Measurements from ENCODE around the gene CDV3. TPM values are rescaled to one million over a fixed set of nuclear protein-coding genes. Genes with fewer than 3 reads are reported as not detected.
"Not testable (repeated sequence)": the region's sequence is repeated elsewhere in the genome, so short reads cannot be mapped to it uniquely, and the experiment has no call there.

The CDV3 gene
- total and polyA plus RNA-seq, 3 experiments from 2014 or later = 71.5 to 322 (median 298) TPM

GRCh38 chr3:133535971-133536881, 37.3 kb upstream of the CDV3 start:
- H3K4me3 ChIP-seq (ENCODE audit: low read length) = no peak overlapping the region
- H3K9me3 ChIP-seq (ENCODE audit: low read length) = no peaks in the 10 kb centered on the region
- POLR2A ChIA-PET = no interaction called here
- CTCF ChIA-PET = no interaction called here
- Mint-ChIP-seq H3K36me3 (peaks cover 0 to 5% (median 0%) of the 10 kb centered on the region in 3 donors), H3K4me1 (no peaks in the 10 kb centered on the region), H3K9me3 (peaks cover 0 to 8% (median 5%) of the 10 kb centered on the region in 5 donors), H3K27ac (no peak overlapping the region), H3K27me3 (peaks cover 9 to 13% of the 10 kb centered on the region in 2 donors), H3K4me3 (no peak overlapping the region)
- H3K27ac ChIP-seq (ENCODE audit: low read depth, low read length) = no peak overlapping the region
- no peaks in the 10 kb centered on the region for H3K36me3 ChIP-seq (ENCODE audit: insufficient read depth, low read length)
- DNase-seq = no peak
- no peaks in the 10 kb centered on the region for H3K27me3 ChIP-seq (ENCODE audit: insufficient read depth, low read length, poor library complexity, severe bottlenecking)
- H3K4me1 ChIP-seq (ENCODE audit: insufficient read depth, low read length) = no peaks in the 10 kb centered on the region

- CTCF ChIA-PET, H3K4me1 Mint-ChIP-seq, POLR2A ChIA-PET: not testable (repeated sequence)
These were observed 36.4 kb upstream of the CDV3 start for GRCh38 chr3:133537131-133537530.

GRCh38 chr3:133538154-133538553, 35.3 kb upstream of the CDV3 start:
- Histone ChIP-seq H3K9me3 (ENCODE audit: low read length) (no peaks in the 10 kb centered on the region), H3K4me3 (ENCODE audit: low read length) (no peak overlapping the region), H3K36me3 (ENCODE audit: insufficient read depth, low read length) (no peaks in the 10 kb centered on the region), H3K27me3 (ENCODE audit: insufficient read depth, low read length, poor library complexity, severe bottlenecking) (no peaks in the 10 kb centered on the region), H3K27ac (ENCODE audit: low read depth, low read length) (no peak overlapping the region), H3K4me1 (ENCODE audit: insufficient read depth, low read length) (no peaks in the 10 kb centered on the region)
- Mint-ChIP-seq H3K27me3 (peaks cover 9% of the 10 kb centered on the region in 2 donors), H3K27ac (no peak overlapping the region), H3K9me3 (peaks cover 0 to 8% (median 5%) of the 10 kb centered on the region in 5 donors), H3K4me1 (no peaks in the 10 kb centered on the region), H3K4me3 (no peak overlapping the region), H3K36me3 (peaks cover 0 to 5% (median 0%) of the 10 kb centered on the region in 3 donors)
- POLR2A ChIA-PET = no interaction called here
- no peak for DNase-seq
- CTCF ChIA-PET = no interaction called here

More at GRCh38 chr3:133537131-133537530, 36.4 kb upstream of the CDV3 start:
- H3K36me3 Mint-ChIP-seq; H3K27me3 ChIP-seq (ENCODE audit: insufficient read depth, low read length, poor library complexity, severe bottlenecking); H3K9me3 Mint-ChIP-seq; H3K27ac Mint-ChIP-seq; H3K4me3 Mint-ChIP-seq; H3K36me3 ChIP-seq (ENCODE audit: insufficient read depth, low read length); H3K4me1 ChIP-seq (ENCODE audit: insufficient read depth, low read length); H3K27ac ChIP-seq (ENCODE audit: low read depth, low read length); H3K4me3 ChIP-seq (ENCODE audit: low read length); DNase-seq; H3K9me3 ChIP-seq (ENCODE audit: low read length): not testable (repeated sequence)
- H3K27me3 Mint-ChIP-seq = peaks cover 9 to 13% of the 10 kb centered on the region in 2 donors

- ChIA-PET CTCF (no interaction called here), POLR2A (no interaction called here)
- H3K4me1 ChIP-seq (ENCODE audit: insufficient read depth, low read length) = no peaks in the 10 kb centered on the region
- H3K4me3 ChIP-seq (ENCODE audit: low read length) = no peak overlapping the region
- no peak overlapping the region for H3K27ac ChIP-seq (ENCODE audit: low read depth, low read length)
- DNase-seq = no peak
- Mint-ChIP-seq H3K27ac (no peak overlapping the region), H3K4me3 (no peak overlapping the region), H3K9me3 (peaks cover 0 to 8% (median 5%) of the 10 kb centered on the region in 5 donors), H3K4me1 (no peaks in the 10 kb centered on the region), H3K27me3 (peaks cover 9% of the 10 kb centered on the region in 2 donors), H3K36me3 (peaks cover 0 to 5% (median 0%) of the 10 kb centered on the region in 3 donors)
- no peaks in the 10 kb centered on the region for H3K9me3 ChIP-seq (ENCODE audit: low read length)
- no peaks in the 10 kb centered on the region for H3K36me3 ChIP-seq (ENCODE audit: insufficient read depth, low read length)
- H3K27me3 ChIP-seq (ENCODE audit: insufficient read depth, low read length, poor library complexity, severe bottlenecking) = no peaks in the 10 kb centered on the region
These were observed 32.4 kb upstream of the CDV3 start for GRCh38 chr3:133540896-133541674.

GRCh38 chr3:133542871-133543270, 30.6 kb upstream of the CDV3 start:
- no peaks in the 10 kb centered on the region for H3K9me3 ChIP-seq (ENCODE audit: low read length)
- H3K36me3 ChIP-seq (ENCODE audit: insufficient read depth, low read length) = no peaks in the 10 kb centered on the region
- ChIA-PET CTCF (no interaction called here), POLR2A (no interaction called here)
- H3K27ac ChIP-seq (ENCODE audit: low read depth, low read length) = no peak overlapping the region
- Mint-ChIP-seq H3K27ac (no peak overlapping the region), H3K4me3 (no peak overlapping the region), H3K4me1 (no peaks in the 10 kb centered on the region), H3K36me3 (peaks cover 0 to 4% (median 0%) of the 10 kb centered on the region in 3 donors), H3K27me3 (peaks cover 0 to 4% of the 10 kb centered on the region in 2 donors), H3K9me3 (peaks cover 0 to 8% (median 3%) of the 10 kb centered on the region in 5 donors)
- no peaks in the 10 kb centered on the region for H3K27me3 ChIP-seq (ENCODE audit: insufficient read depth, low read length, poor library complexity, severe bottlenecking)
- no peak for DNase-seq
- no peaks in the 10 kb centered on the region for H3K4me1 ChIP-seq (ENCODE audit: insufficient read depth, low read length)
- H3K4me3 ChIP-seq (ENCODE audit: low read length) = no peak overlapping the region

- H3K27me3 Mint-ChIP-seq; H3K27ac ChIP-seq (ENCODE audit: low read depth, low read length); H3K36me3 ChIP-seq (ENCODE audit: insufficient read depth, low read length); POLR2A ChIA-PET; CTCF ChIA-PET; H3K9me3 Mint-ChIP-seq; DNase-seq; H3K4me1 ChIP-seq (ENCODE audit: insufficient read depth, low read length); H3K27me3 ChIP-seq (ENCODE audit: insufficient read depth, low read length, poor library complexity, severe bottlenecking); H3K4me3 Mint-ChIP-seq; H3K9me3 ChIP-seq (ENCODE audit: low read length); H3K4me3 ChIP-seq (ENCODE audit: low read length); H3K36me3 Mint-ChIP-seq; H3K27ac Mint-ChIP-seq; H3K4me1 Mint-ChIP-seq: not testable (repeated sequence)
These were observed 28.5 kb upstream of the CDV3 start for GRCh38 chr3:133544983-133545382.

GRCh38 chr3:133547432-133548041, 25.9 kb upstream of the CDV3 start:
- Mint-ChIP-seq H3K36me3 (no peaks in the 10 kb centered on the region), H3K4me1 (no peaks in the 10 kb centered on the region), H3K4me3 (no peak overlapping the region), H3K27ac (peak overlapping the region in 2 of 8 donors; percentile 3 to 14), H3K27me3 (no peaks in the 10 kb centered on the region), H3K9me3 (peaks cover 0 to 1% (median 0%) of the 10 kb centered on the region in 5 donors)
- Histone ChIP-seq H3K4me3 (ENCODE audit: low read length) (no peak overlapping the region), H3K4me1 (ENCODE audit: insufficient read depth, low read length) (no peaks in the 10 kb centered on the region), H3K27ac (ENCODE audit: low read depth, low read length) (no peak overlapping the region), H3K9me3 (ENCODE audit: low read length) (no peaks in the 10 kb centered on the region), H3K27me3 (ENCODE audit: insufficient read depth, low read length, poor library complexity, severe bottlenecking) (no peaks in the 10 kb centered on the region), H3K36me3 (ENCODE audit: insufficient read depth, low read length) (no peaks in the 10 kb centered on the region)
- ChIA-PET CTCF (interaction anchor here (0.7 to 1.3 kb wide), 2 partner anchors 21 to 82 kb away, joined by 3 to 4 read pairs; no protein-coding TSS in a partner anchor), POLR2A (no interaction called here)
- no peak for DNase-seq

GRCh38 chr3:133548090-133548489, 25.4 kb upstream of the CDV3 start:
- POLR2A ChIA-PET = no interaction called here
- no peak for DNase-seq
- no peak overlapping the region for H3K4me3 Mint-ChIP-seq
- CTCF ChIA-PET = no interaction called here
- H3K36me3 Mint-ChIP-seq = no peaks in the 10 kb centered on the region
- H3K9me3 Mint-ChIP-seq = peaks cover 0 to 2% (median 0%) of the 10 kb centered on the region in 5 donors
- H3K27ac ChIP-seq (ENCODE audit: low read depth, low read length) = no peak overlapping the region
- no peaks in the 10 kb centered on the region for H3K27me3 ChIP-seq (ENCODE audit: insufficient read depth, low read length, poor library complexity, severe bottlenecking)
- H3K27ac Mint-ChIP-seq = no peak overlapping the region
- no peaks in the 10 kb centered on the region for H3K4me1 Mint-ChIP-seq
- no peak overlapping the region for H3K4me3 ChIP-seq (ENCODE audit: low read length)
- H3K9me3 ChIP-seq (ENCODE audit: low read length) = no peaks in the 10 kb centered on the region
- no peaks in the 10 kb centered on the region for H3K27me3 Mint-ChIP-seq
- H3K4me1 ChIP-seq (ENCODE audit: insufficient read depth, low read length) = no peaks in the 10 kb centered on the region
- no peaks in the 10 kb centered on the region for H3K36me3 ChIP-seq (ENCODE audit: insufficient read depth, low read length)
